Neuronal stem cell (in vitro differentiated cells): ENCODE measurements around the gene GLDN.

Experiments used
- DNase-seq: peaks from one replicate; pipeline ENCODE4 v3.0.0-alpha.2; 2013; ENCODE audit warnings: low spot score
- H2AFZ ChIP-seq: one replicate; pipeline ENCODE4 v1.6.1; 2013; ENCODE audit warnings: mild to moderate bottlenecking, low read length, inconsistent platforms
- H2AK5ac ChIP-seq: 2 replicates; pipeline ENCODE4 v1.6.1; 2013; ENCODE audit warnings: low read depth, mild to moderate bottlenecking, inconsistent platforms, low read length, moderate library complexity, mixed read lengths
- H2BK120ac ChIP-seq: 2 replicates; pipeline ENCODE4 v1.6.1; 2013; ENCODE audit warnings: low read depth, mild to moderate bottlenecking, inconsistent platforms, low read length, moderate library complexity, mixed read lengths
- H2BK12ac ChIP-seq: one replicate; pipeline ENCODE4 v1.6.1; 2013; ENCODE audit warnings: low read length, inconsistent platforms
- H2BK15ac ChIP-seq: 2 replicates; pipeline ENCODE4 v1.6.1; 2013; ENCODE audit warnings: mild to moderate bottlenecking, low read length, inconsistent platforms, mixed read lengths
- H2BK5ac ChIP-seq: one replicate; pipeline ENCODE4 v1.6.1; 2013; ENCODE audit warnings: inconsistent platforms, mild to moderate bottlenecking, low read length, moderate library complexity
- H3K14ac ChIP-seq: one replicate; pipeline ENCODE4 v1.6.1; 2013; ENCODE audit warnings: low read length, inconsistent platforms
- H3K18ac ChIP-seq: 2 replicates; pipeline ENCODE4 v1.6.1; 2013; ENCODE audit warnings: low read length, inconsistent platforms
- H3K23ac ChIP-seq: 2 replicates; pipeline ENCODE4 v1.6.1; 2013; ENCODE audit warnings: low read depth, mild to moderate bottlenecking, mixed read lengths, low read length, inconsistent platforms; ENCODE audit not compliant: poor library complexity
- H3K27ac ChIP-seq: replicated peaks from 3 replicates; pipeline ENCODE4 v1.5.1; 2013; ENCODE audit warnings: low read length, inconsistent platforms
- H3K27me3 ChIP-seq, 3 experiments: 2 replicates each; pipeline ENCODE4 v1.6.1; 2013; ENCODE audit warnings: low read length in 3 of 3, mild to moderate bottlenecking in 2 of 3, inconsistent platforms in 1 of 3, low read depth in 1 of 3, mixed read lengths in 1 of 3, moderate library complexity in 1 of 3; ENCODE audit not compliant: control insufficient read depth in 3 of 3, insufficient read depth in 3 of 3
- H3K36me3 ChIP-seq, 2 donors: replicated peaks in 1 of 2; 2 replicates each; pipeline ENCODE4 v1.6.1; 2013; ENCODE audit warnings: low read length in 2 of 2; ENCODE audit not compliant: control insufficient read depth in 2 of 2, insufficient read depth in 2 of 2
- H3K4ac ChIP-seq: 2 replicates; pipeline ENCODE4 v1.6.1; 2013; ENCODE audit warnings: inconsistent platforms, mild to moderate bottlenecking, low read length, moderate library complexity
- H3K4me1 ChIP-seq, 2 donors: 1 replicate in 1 of 2; 2 replicates in 1 of 2; pipeline ENCODE4 v1.6.1; 2013; ENCODE audit warnings: low read length in 2 of 2, low read depth in 1 of 2; ENCODE audit not compliant: control insufficient read depth in 2 of 2, insufficient read depth in 1 of 2
- H3K4me2 ChIP-seq: one replicate; pipeline ENCODE4 v1.6.1; 2013; ENCODE audit warnings: mild to moderate bottlenecking, low read length, inconsistent platforms; ENCODE audit not compliant: insufficient read depth, poor library complexity, severe bottlenecking
- H3K4me3 ChIP-seq, 2 donors: 2 replicates each; pipeline ENCODE4 v1.5.1; 2013; ENCODE audit warnings: low read length in 2 of 2, mild to moderate bottlenecking in 2 of 2, inconsistent platforms in 1 of 2, moderate library complexity in 1 of 2
- H3K79me1 ChIP-seq: one replicate; pipeline ENCODE4 v1.6.1; 2013; ENCODE audit warnings: low read depth, mild to moderate bottlenecking, inconsistent platforms, low read length, moderate library complexity
- H3K9ac ChIP-seq: one replicate; pipeline ENCODE4 v1.6.1; 2013; ENCODE audit warnings: mild to moderate bottlenecking, low read depth, low read length, inconsistent platforms; ENCODE audit not compliant: poor library complexity
- H3K9me3 ChIP-seq, 2 donors: replicated peaks in 1 of 2; 2 replicates each; pipeline versions ENCODE3 to v1.6.1; 2013; ENCODE audit warnings: low read length in 2 of 2, mild to moderate bottlenecking in 2 of 2, inconsistent platforms in 1 of 2, low read depth in 1 of 2, mixed read lengths in 1 of 2, moderate library complexity in 1 of 2; ENCODE audit not compliant: control insufficient read depth in 2 of 2, insufficient read depth in 1 of 2
- H4K8ac ChIP-seq: one replicate; pipeline ENCODE4 v1.6.1; 2013; ENCODE audit warnings: low read depth, mild to moderate bottlenecking, inconsistent platforms, low read length, moderate library complexity
- H4K91ac ChIP-seq: one replicate; pipeline ENCODE4 v1.6.1; 2013; ENCODE audit warnings: low read length, low read depth, mild to moderate bottlenecking, inconsistent platforms; ENCODE audit not compliant: poor library complexity
- WGBS, 2 donors: extraction: QIAGEN DNeasy Blood & Tissue Kit; methylation state at CpG; one replicate each; pipeline ENCODE4 v1.1.7; 2013; ENCODE audit warnings: missing lambda C conversion rate in 2 of 2, mixed read lengths in 1 of 2; ENCODE audit not compliant: insufficient read length in 2 of 2, insufficient replicate concordance in 1 of 2; ENCODE audit errors: extremely low coverage in 2 of 2; 5-methylcytosine and 5-hydroxymethylcytosine counted together

GLDN gene

GRCh38 chr15:51386960-51387698, 45.7 kb downstream of the GLDN start:
- Histone ChIP-seq H3K4me3 (no peak overlapping the region), H4K8ac (no peak overlapping the region), H3K23ac (peak overlapping the region; percentile 23), H2AK5ac (peak overlapping the region; percentile 16), H3K27me3 (no peaks in the 10 kb centered on the region), H2AFZ (no peak overlapping the region), H4K91ac (no peak overlapping the region), H2BK15ac (no peak overlapping the region), H3K4me1 (peaks cover 2 to 6% of the 10 kb centered on the region in 2 donors), H3K9ac (no peak overlapping the region), H3K4ac (no peak overlapping the region), H3K9me3 (peaks cover 0 to under 1% of the 10 kb centered on the region in 2 donors), H3K4me2 (no peak overlapping the region), H2BK12ac (no peak overlapping the region), H2BK120ac (no peak overlapping the region), H2BK5ac (no peak overlapping the region), H3K14ac (no peak overlapping the region), H3K79me1 (no peaks in the 10 kb centered on the region), H3K36me3 (no peaks in the 10 kb centered on the region), H3K18ac (peak overlapping the region; percentile 21), H3K27ac (no peak overlapping the region)
- DNase-seq = no peak
- WGBS, 2 donors = no CpG with 5 or more reads among the region's 10 CpGs

DNA sequence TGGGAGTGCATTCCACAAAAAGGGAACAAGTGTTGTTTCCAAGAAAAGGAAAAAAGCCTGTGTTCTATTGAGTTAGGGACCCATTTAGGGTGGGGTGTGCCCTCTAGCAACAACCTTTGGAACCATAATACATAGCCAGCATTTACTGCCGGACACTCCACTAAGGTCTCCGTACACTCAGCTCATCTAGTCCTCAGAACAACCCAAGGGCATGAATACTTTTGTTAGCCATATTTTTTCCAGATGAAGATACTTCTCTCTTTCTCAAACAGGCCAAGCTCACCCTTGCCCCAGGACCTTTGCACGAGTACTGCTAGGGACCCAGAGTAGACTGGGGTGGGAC, 46.2 kb downstream of the GLDN start:
- Histone ChIP-seq H3K36me3 (no peaks in the 10 kb centered on the region), H3K9ac (no peak overlapping the region), H2BK15ac (no peak overlapping the region), H3K4me2 (no peak overlapping the region), H3K27me3 (no peaks in the 10 kb centered on the region), H3K18ac (no peak overlapping the region), H3K23ac (no peak overlapping the region), H3K9me3 (no peaks in the 10 kb centered on the region), H2AFZ (no peak overlapping the region), H3K14ac (no peak overlapping the region), H2BK120ac (no peak overlapping the region), H3K4me1 (peaks cover 2 to 6% of the 10 kb centered on the region in 2 donors), H3K27ac (no peak overlapping the region), H2AK5ac (no peak overlapping the region), H2BK12ac (no peak overlapping the region), H3K79me1 (no peaks in the 10 kb centered on the region), H2BK5ac (no peak overlapping the region), H3K4me3 (no peak overlapping the region), H4K91ac (no peak overlapping the region), H4K8ac (no peak overlapping the region), H3K4ac (no peak overlapping the region)
- no CpG with 5 or more reads among the region's 3 CpGs for WGBS, 2 donors
- DNase-seq = no peak

DNA sequence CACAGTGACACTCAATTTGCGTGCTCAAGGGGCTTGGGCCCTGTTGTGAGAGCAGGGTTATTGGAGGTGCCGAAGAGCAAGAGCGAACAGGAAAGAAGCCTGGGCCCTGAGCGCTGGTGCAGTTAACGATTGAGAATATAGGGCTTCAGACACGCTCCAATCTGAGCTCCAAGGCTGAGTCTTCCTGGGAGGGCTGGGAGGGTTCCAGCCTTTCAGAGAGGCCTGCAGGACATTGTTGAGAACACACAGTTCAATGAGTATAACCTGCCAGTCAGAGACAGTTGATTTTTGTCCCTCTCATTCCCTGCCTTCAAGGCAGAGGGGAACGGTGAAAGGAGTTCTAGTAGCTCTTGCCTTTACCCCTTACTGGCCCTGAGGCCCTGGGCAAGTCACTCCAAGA, 47.3 kb downstream of the GLDN start:
- no CpG with 5 or more reads among the region's 7 CpGs for WGBS, 2 donors
- no peak overlapping the region for H2BK5ac ChIP-seq
- H3K14ac ChIP-seq = no peak overlapping the region
- H2AFZ ChIP-seq = no peak overlapping the region
- no peak overlapping the region for H2BK12ac ChIP-seq
- H3K4ac ChIP-seq = no peak overlapping the region
- H4K8ac ChIP-seq = no peak overlapping the region
- no peak overlapping the region for H3K23ac ChIP-seq
- H3K27ac ChIP-seq = no peak overlapping the region
- H3K36me3 ChIP-seq = no peaks in the 10 kb centered on the region
- H4K91ac ChIP-seq = no peak overlapping the region
- no peak overlapping the region for H2BK15ac ChIP-seq
- H2AK5ac ChIP-seq = no peak overlapping the region
- H3K4me1 ChIP-seq = peaks cover 2 to 5% of the 10 kb centered on the region in 2 donors
- no peak overlapping the region for H3K4me3 ChIP-seq
- H3K18ac ChIP-seq = no peak overlapping the region
- H3K4me2 ChIP-seq = no peak overlapping the region
- no peaks in the 10 kb centered on the region for H3K79me1 ChIP-seq
- H3K9me3 ChIP-seq = no peaks in the 10 kb centered on the region
- H3K27me3 ChIP-seq = no peaks in the 10 kb centered on the region
- H3K9ac ChIP-seq = no peak overlapping the region
- DNase-seq = no peak
- no peak overlapping the region for H2BK120ac ChIP-seq

- Histone ChIP-seq H3K36me3 (no peaks in the 10 kb centered on the region), H2AFZ (no peak overlapping the region), H3K9ac (no peak overlapping the region), H3K9me3 (no peaks in the 10 kb centered on the region), H4K91ac (no peak overlapping the region), H2BK15ac (peak overlapping the region; percentile 35), H3K4me3 (no peak overlapping the region), H2AK5ac (no peak overlapping the region), H2BK5ac (no peak overlapping the region), H3K79me1 (no peaks in the 10 kb centered on the region), H3K14ac (no peak overlapping the region), H3K4ac (no peak overlapping the region), H3K18ac (peak overlapping the region; percentile 50), H3K23ac (no peak overlapping the region), H3K27me3 (no peaks in the 10 kb centered on the region), H4K8ac (no peak overlapping the region), H3K27ac (no peak overlapping the region), H2BK120ac (no peak overlapping the region), H3K4me2 (no peak overlapping the region), H2BK12ac (no peak overlapping the region), H3K4me1 (peaks cover 2 to 5% of the 10 kb centered on the region in 2 donors)
- DNase-seq = no peak
- no CpG with 5 or more reads among the region's 7 CpGs for WGBS, 2 donors
Observed at GRCh38 chr15:51390241-51390965, 48.9 kb downstream of the GLDN start.
